HCT116 (cell line): ENCODE results near the gene CFAP61. TPM values are rescaled to one million over a fixed set of nuclear protein-coding genes. Genes with fewer than 3 reads are reported as not detected.

ENCODE experiments used
- ATAC-seq: fragments of 200-7000 bp; cut with Tn5 transposase; 2 replicates; pipeline ENCODE4 v1.9.1; 2020; ENCODE audit warnings: mild to moderate bottlenecking, moderate library complexity
- BruUV-seq: library from RNA; stranded (reverse); fragments of 400-500 nt; replicated peaks from 2 replicates; lab custom pipeline; 2021; lab: Mats Ljungman, UMichigan
- CTCF ChIA-PET: fragments of 300-600 bp; sonication (Branson Sonifier 250); formaldehyde crosslinking; loops from one replicate; lab custom pipeline; 2021; ENCODE audit warnings: antibody characterized with exemption; lab: Charles Lee
- POLR2A ChIA-PET: fragments of 300-600, 350-600 bp; sonication (Branson Sonifier 250); formaldehyde crosslinking; loops from one replicate; lab custom pipeline; 2021; ENCODE audit warnings: antibody characterized with exemption; lab: Charles Lee
- RAD21 ChIA-PET, 2 experiments: fragments of 300-600 bp; sonication (Branson Sonifier 250); formaldehyde crosslinking; loops; one replicate each; lab custom pipeline; 2023; ENCODE audit warnings: low total read pairs in 2 of 2; ENCODE audit not compliant: uncharacterized antibody in 2 of 2, unreplicated experiment in 2 of 2, low non-redundant PET in 1 of 2; lab: Charles Lee
- DNase-seq: peaks from one replicate; pipeline ENCODE4 v3.0.0-alpha.2; 2010; ENCODE audit warnings: low read depth, low spot score
- H2AFZ ChIP-seq: fragments of 200-600 bp; shearing (Covaris generic), sonication (generic); 2 replicates; pipeline ENCODE4 v1.6.1; 2017; ENCODE audit warnings: low read depth, mixed run types, mixed read lengths, antibody characterized with exemption, low read length; ENCODE audit not compliant: poor library complexity, severe bottlenecking
- H3K27ac ChIP-seq: 2 replicates; pipeline ENCODE4 v1.5.1; 2012; ENCODE audit warnings: low read depth, low read length
- H3K27me3 ChIP-seq: fragments of 200-600 bp; sonication (generic); 2 replicates; pipeline ENCODE4 v1.6.1; 2016; ENCODE audit warnings: mixed run types, low read length, mixed read lengths; ENCODE audit not compliant: insufficient read depth
- H3K36me3 ChIP-seq, 2 experiments: fragments of 200-500 bp in 1 of 2; fragments of 200-600 bp in 1 of 2; sonication (Bioruptor generic) in 1 of 2; sonication (generic) in 1 of 2; 2 replicates each; pipeline versions ENCODE4 v1.5.1 to v1.6.1; 2014 to 2016; ENCODE audit warnings: low read length in 2 of 2, inconsistent platforms in 1 of 2, mixed read lengths in 1 of 2, mixed run types in 1 of 2; ENCODE audit not compliant: insufficient read depth in 2 of 2, control insufficient read depth in 1 of 2
- H3K4me1 ChIP-seq, 2 experiments: fragments of 200-600 bp in 1 of 2; sonication (generic) in 1 of 2; 2 replicates each; pipeline versions ENCODE4 v1.5.1 to v1.6.1; 2012 to 2017; ENCODE audit warnings: low read length in 2 of 2, inconsistent platforms in 1 of 2, mild to moderate bottlenecking in 1 of 2, mixed read lengths in 1 of 2, mixed run types in 1 of 2, moderate library complexity in 1 of 2; ENCODE audit not compliant: insufficient read depth in 2 of 2, control insufficient read depth in 1 of 2
- H3K4me2 ChIP-seq: fragments of 200-600 bp; sonication (generic); 2 replicates; pipeline ENCODE4 v1.6.1; 2017; ENCODE audit warnings: mixed run types, low read length, mixed read lengths
- H3K4me3 ChIP-seq, 2 experiments: fragments of 200-600 bp in 1 of 2; sonication (generic) in 1 of 2; replicated peaks in 1 of 2; 2 replicates each; pipeline ENCODE4 v1.5.1; 2011 to 2016; ENCODE audit warnings: low read length in 2 of 2, control low read depth in 1 of 2, low read depth in 1 of 2, mild to moderate bottlenecking in 1 of 2, mixed read lengths in 1 of 2, mixed run types in 1 of 2
- H3K79me2 ChIP-seq: fragments of 200-600 bp; sonication (generic); 2 replicates; pipeline ENCODE4 v1.6.1; 2017; ENCODE audit warnings: mild to moderate bottlenecking, mixed run types, low read length, moderate library complexity, mixed read lengths; ENCODE audit not compliant: insufficient read depth
- H3K9ac ChIP-seq: fragments of 200-600 bp; sonication (generic); 2 replicates; pipeline ENCODE4 v1.6.1; 2016; ENCODE audit warnings: low read length, mixed read lengths
- H3K9me2 ChIP-seq: fragments of 200-600 bp; sonication (generic), shearing (Covaris generic); 2 replicates; pipeline ENCODE4 v1.6.1; 2017; ENCODE audit warnings: mixed run types, mild to moderate bottlenecking, moderate library complexity; ENCODE audit not compliant: insufficient read depth
- H3K9me3 ChIP-seq, 2 experiments: fragments of 200-500 bp in 1 of 2; fragments of 200-600 bp in 1 of 2; sonication (Bioruptor generic) in 1 of 2; sonication (generic) in 1 of 2; 2 replicates each; pipeline ENCODE4 v1.6.1; 2014 to 2017; ENCODE audit warnings: low read length in 2 of 2, mixed read lengths in 2 of 2, inconsistent platforms in 1 of 2, low read depth in 1 of 2, mild to moderate bottlenecking in 1 of 2, mixed run types in 1 of 2, moderate library complexity in 1 of 2; ENCODE audit not compliant: control insufficient read depth in 1 of 2, insufficient read depth in 1 of 2
- H4K20me1 ChIP-seq: fragments of 200-600 bp; sonication (generic), shearing (Covaris generic); 2 replicates; pipeline ENCODE4 v1.6.1; 2017; ENCODE audit warnings: mixed run types, mild to moderate bottlenecking, moderate library complexity; ENCODE audit not compliant: insufficient read depth
- CBX3 ChIP-seq: IDR thresholded peaks from 2 replicates; pipeline ENCODE4 v1.6.1; 2012; ENCODE audit warnings: low read depth
- CEBPB ChIP-seq: IDR thresholded peaks from 2 replicates; pipeline ENCODE4 v1.6.1; 2012; ENCODE audit warnings: low read depth
- EGR1 ChIP-seq: IDR thresholded peaks from 2 replicates; pipeline ENCODE4 v1.6.1; 2012; ENCODE audit warnings: low read depth
- EZH2phosphoT487 ChIP-seq: fragments of 200-600 bp; IDR thresholded peaks from 2 replicates; pipeline ENCODE4 v1.6.1; 2018; ENCODE audit warnings: antibody characterized with exemption, borderline replicate concordance
- FOSL1 ChIP-seq: IDR thresholded peaks from 2 replicates; pipeline ENCODE4 v1.6.1; 2012; ENCODE audit warnings: low read depth
- JUND ChIP-seq: IDR thresholded peaks from 2 replicates; pipeline ENCODE4 v1.6.1; 2012
- RAD21 ChIP-seq: IDR thresholded peaks from 2 replicates; pipeline ENCODE4 v1.6.1; 2012; ENCODE audit warnings: low read depth, mild to moderate bottlenecking
- SP1 ChIP-seq: IDR thresholded peaks from 2 replicates; pipeline ENCODE4 v1.6.1; 2012; ENCODE audit warnings: low read depth
- SRF ChIP-seq: IDR thresholded peaks from 2 replicates; pipeline ENCODE4 v1.6.1; 2012; ENCODE audit warnings: low read depth
- YY1 ChIP-seq: IDR thresholded peaks from 2 replicates; pipeline ENCODE4 v1.6.1; 2011; ENCODE audit warnings: low read length, low read depth, moderate library complexity, mild to moderate bottlenecking; ENCODE audit not compliant: insufficient replicate concordance; ENCODE audit errors: extremely low read depth
- ZFX ChIP-seq: fragments of 450-650 bp; IDR thresholded peaks from 2 replicates; pipeline ENCODE4 v1.6.1; 2017
- intact Hi-C: fragments of 100-400 bp; cut with micrococcal nuclease; formaldehyde crosslinking; loops from 2 replicates; pipeline ENCODE4 v1.10.0; 2022
- total RNA-seq: library from RNA; stranded (reverse); gene quantifications from one replicate; pipeline ENCODE4 v1.2.1, GENCODE V29; 2021; ENCODE audit not compliant: unreplicated experiment
- TF ChIP-seq, protein P1 (sequence below): IDR thresholded peaks from 2 replicates; pipeline ENCODE4 v1.6.1; 2012
- TF ChIP-seq, protein P2 (sequence below): IDR thresholded peaks from 2 replicates; pipeline ENCODE4 v1.6.1; 2012; ENCODE audit warnings: low read depth

Gene CFAP61
- total RNA-seq, 1 experiment from 2014 or later, result 1.7 TPM

DNA sequence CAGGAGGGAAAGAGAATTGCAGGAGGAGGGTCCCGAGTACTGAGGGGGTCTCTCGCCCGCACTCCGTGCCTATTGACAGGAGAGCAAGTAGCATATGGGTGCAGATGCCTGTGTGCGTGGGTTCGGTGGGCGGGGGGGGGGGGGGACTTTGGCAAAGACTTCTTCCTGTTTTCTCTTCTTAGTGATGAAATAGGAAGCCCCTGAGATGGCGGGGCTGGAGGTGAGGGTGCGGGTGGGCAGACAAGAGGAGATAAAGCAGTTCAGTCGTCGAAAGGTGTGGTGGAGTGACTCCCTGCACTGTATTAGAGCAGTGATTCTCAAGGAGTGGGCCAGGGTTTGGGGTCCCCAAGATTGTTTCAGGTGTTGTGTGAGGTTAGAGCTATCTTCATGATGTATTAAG, 31.4 kb upstream of the CFAP61 start:
- ChIA-PET RAD21 (no interaction called here), POLR2A (no interaction called here)
- H4K20me1 ChIP-seq, result peaks cover 8% of the 10 kb centered on the region; the same call in 1 of the 2 replicates

More for the DNA sequence above, 31.4 kb upstream of the CFAP61 start:
- Histone ChIP-seq H3K79me2 (peaks cover 88% of the 10 kb centered on the region), H3K27ac (no peak overlapping the region), H3K4me1 (peaks cover 19 to 22% of the 10 kb centered on the region in 2 experiments), H3K27me3 (no peaks in the 10 kb centered on the region), H2AFZ (no peak overlapping the region), H3K4me3 (no peak overlapping the region), H3K9me3 (no peaks in the 10 kb centered on the region), H3K9ac (no peak overlapping the region), H3K4me2 (no peak overlapping the region), H3K9me2 (no peaks in the 10 kb centered on the region), H3K36me3 (peaks cover 5 to 19% of the 10 kb centered on the region in 2 experiments; a peak in 3 of 4 replicates)
- BruUV-seq, result no TSS peak
- no peak for ATAC-seq
- no peak for DNase-seq
- CTCF ChIA-PET, result no interaction called here
- intact Hi-C loops, result no loop called here
- TF ChIP-seq, protein P1, sequence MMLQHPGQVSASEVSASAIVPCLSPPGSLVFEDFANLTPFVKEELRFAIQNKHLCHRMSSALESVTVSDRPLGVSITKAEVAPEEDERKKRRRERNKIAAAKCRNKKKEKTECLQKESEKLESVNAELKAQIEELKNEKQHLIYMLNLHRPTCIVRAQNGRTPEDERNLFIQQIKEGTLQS, result no peak
- TF ChIP-seq CBX3, result no peak
- no peak for TF ChIP-seq EGR1
- no peak for TF ChIP-seq RAD21
- no peak for TF ChIP-seq EZH2phosphoT487
- no peak for TF ChIP-seq SRF
- no peak for TF ChIP-seq CEBPB
- no peak for TF ChIP-seq SP1
- TF ChIP-seq JUND, result no peak
- no peak for TF ChIP-seq ZFX
- no peak for TF ChIP-seq YY1
- TF ChIP-seq FOSL1, result no peak
- TF ChIP-seq, protein P2, sequence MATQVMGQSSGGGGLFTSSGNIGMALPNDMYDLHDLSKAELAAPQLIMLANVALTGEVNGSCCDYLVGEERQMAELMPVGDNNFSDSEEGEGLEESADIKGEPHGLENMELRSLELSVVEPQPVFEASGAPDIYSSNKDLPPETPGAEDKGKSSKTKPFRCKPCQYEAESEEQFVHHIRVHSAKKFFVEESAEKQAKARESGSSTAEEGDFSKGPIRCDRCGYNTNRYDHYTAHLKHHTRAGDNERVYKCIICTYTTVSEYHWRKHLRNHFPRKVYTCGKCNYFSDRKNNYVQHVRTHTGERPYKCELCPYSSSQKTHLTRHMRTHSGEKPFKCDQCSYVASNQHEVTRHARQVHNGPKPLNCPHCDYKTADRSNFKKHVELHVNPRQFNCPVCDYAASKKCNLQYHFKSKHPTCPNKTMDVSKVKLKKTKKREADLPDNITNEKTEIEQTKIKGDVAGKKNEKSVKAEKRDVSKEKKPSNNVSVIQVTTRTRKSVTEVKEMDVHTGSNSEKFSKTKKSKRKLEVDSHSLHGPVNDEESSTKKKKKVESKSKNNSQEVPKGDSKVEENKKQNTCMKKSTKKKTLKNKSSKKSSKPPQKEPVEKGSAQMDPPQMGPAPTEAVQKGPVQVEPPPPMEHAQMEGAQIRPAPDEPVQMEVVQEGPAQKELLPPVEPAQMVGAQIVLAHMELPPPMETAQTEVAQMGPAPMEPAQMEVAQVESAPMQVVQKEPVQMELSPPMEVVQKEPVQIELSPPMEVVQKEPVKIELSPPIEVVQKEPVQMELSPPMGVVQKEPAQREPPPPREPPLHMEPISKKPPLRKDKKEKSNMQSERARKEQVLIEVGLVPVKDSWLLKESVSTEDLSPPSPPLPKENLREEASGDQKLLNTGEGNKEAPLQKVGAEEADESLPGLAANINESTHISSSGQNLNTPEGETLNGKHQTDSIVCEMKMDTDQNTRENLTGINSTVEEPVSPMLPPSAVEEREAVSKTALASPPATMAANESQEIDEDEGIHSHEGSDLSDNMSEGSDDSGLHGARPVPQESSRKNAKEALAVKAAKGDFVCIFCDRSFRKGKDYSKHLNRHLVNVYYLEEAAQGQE, result no peak
